ENCODE measurements around the gene SORBS1.

GRCh38 chr10:95459446-95460045 lies 101.6 kb downstream of the SORBS1 start:
- TF ChIP-seq, protein P1, sequence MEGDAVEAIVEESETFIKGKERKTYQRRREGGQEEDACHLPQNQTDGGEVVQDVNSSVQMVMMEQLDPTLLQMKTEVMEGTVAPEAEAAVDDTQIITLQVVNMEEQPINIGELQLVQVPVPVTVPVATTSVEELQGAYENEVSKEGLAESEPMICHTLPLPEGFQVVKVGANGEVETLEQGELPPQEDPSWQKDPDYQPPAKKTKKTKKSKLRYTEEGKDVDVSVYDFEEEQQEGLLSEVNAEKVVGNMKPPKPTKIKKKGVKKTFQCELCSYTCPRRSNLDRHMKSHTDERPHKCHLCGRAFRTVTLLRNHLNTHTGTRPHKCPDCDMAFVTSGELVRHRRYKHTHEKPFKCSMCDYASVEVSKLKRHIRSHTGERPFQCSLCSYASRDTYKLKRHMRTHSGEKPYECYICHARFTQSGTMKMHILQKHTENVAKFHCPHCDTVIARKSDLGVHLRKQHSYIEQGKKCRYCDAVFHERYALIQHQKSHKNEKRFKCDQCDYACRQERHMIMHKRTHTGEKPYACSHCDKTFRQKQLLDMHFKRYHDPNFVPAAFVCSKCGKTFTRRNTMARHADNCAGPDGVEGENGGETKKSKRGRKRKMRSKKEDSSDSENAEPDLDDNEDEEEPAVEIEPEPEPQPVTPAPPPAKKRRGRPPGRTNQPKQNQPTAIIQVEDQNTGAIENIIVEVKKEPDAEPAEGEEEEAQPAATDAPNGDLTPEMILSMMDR (IDR thresholded peaks at IDR 0.05), result no peak
- TF ChIP-seq POLR2AphosphoS5 (IDR thresholded peaks at IDR 0.05), result no peak
- TF ChIP-seq POLR2A (IDR thresholded peaks at IDR 0.05), result no peak
- TF ChIP-seq EP300 (IDR thresholded peaks at IDR 0.05), result no peak

Measured in suprapubic skin (tissue), 4 donors.